WTC11 (cell line): ENCODE data around the gene FOXS1. TPM values are rescaled to one million over a fixed set of nuclear protein-coding genes. Genes with fewer than 3 reads are reported as not detected.

Source experiments
- ATAC-seq: fragments of 200-7000 bp; cut with Tn5 transposase; 2 replicates; pipeline ENCODE4 v1.10.0; 2021; ENCODE audit warnings: mild to moderate bottlenecking, moderate library complexity
- CTCF ChIA-PET: fragments of 300-600 bp; sonication (Branson Sonifier 250); formaldehyde crosslinking; loops from one replicate; lab custom pipeline; 2021; ENCODE audit warnings: antibody characterized with exemption; lab: Charles Lee
- POLR2A ChIA-PET: fragments of 350-600 bp; sonication (Branson Sonifier 250); formaldehyde crosslinking; loops from one replicate; lab custom pipeline; 2021; ENCODE audit warnings: antibody characterized with exemption; lab: Charles Lee
- DNase-seq: peaks from one replicate; pipeline ENCODE4 v3.0.0; 2021; ENCODE audit warnings: low spot score
- H3K27ac Mint-ChIP-seq: 2 replicates; pipeline ENCODE4 v1.8.0; 2021; ENCODE audit warnings: mixed read lengths
- H3K27me3 Mint-ChIP-seq: 2 replicates; pipeline ENCODE4 v1.8.0; 2021; ENCODE audit warnings: low read depth, mild to moderate bottlenecking, moderate library complexity, mixed read lengths
- H3K36me3 Mint-ChIP-seq: 2 replicates; pipeline ENCODE4 v1.8.0; 2021; ENCODE audit warnings: mixed read lengths
- H3K4me1 Mint-ChIP-seq: 2 replicates; pipeline ENCODE4 v1.8.0; 2022; ENCODE audit warnings: mixed read lengths
- H3K4me3 Mint-ChIP-seq: 2 replicates; pipeline ENCODE4 v1.8.0; 2021; ENCODE audit warnings: mild to moderate bottlenecking, moderate library complexity, mixed read lengths
- H3K9me3 Mint-ChIP-seq: 2 replicates; pipeline ENCODE4 v1.8.0; 2021; ENCODE audit warnings: mixed read lengths
- E2F4 ChIP-seq: sonication (generic); formaldehyde crosslinking; IDR thresholded peaks from 2 replicates; pipeline ENCODE4 v1.8.1; 2022; ENCODE audit warnings: low read depth, mild to moderate bottlenecking, moderate library complexity, missing genetic modification reagents, borderline replicate concordance
- E2F5 ChIP-seq: sonication (generic); formaldehyde crosslinking; IDR thresholded peaks from 2 replicates; pipeline ENCODE4 v1.8.1; 2022; ENCODE audit warnings: mild to moderate bottlenecking, moderate library complexity, missing genetic modification reagents
- ELF4 ChIP-seq: sonication (generic); formaldehyde crosslinking; IDR thresholded peaks from 2 replicates; pipeline ENCODE4 v1.8.1; 2022; ENCODE audit warnings: low read depth, mild to moderate bottlenecking, moderate library complexity, missing genetic modification reagents
- EMX1 ChIP-seq: fragments of 250-450 bp; sonication (Bioruptor Pico); IDR thresholded peaks from 2 replicates; pipeline ENCODE4 v1.8.0; 2021; ENCODE audit warnings: mild to moderate bottlenecking
- ETV6 ChIP-seq: sonication (generic); formaldehyde crosslinking; IDR thresholded peaks from 2 replicates; pipeline ENCODE4 v1.8.1; 2022; ENCODE audit warnings: mild to moderate bottlenecking, missing genetic modification reagents
- GRHL2 ChIP-seq: fragments of 250-450 bp; sonication (Bioruptor Pico); IDR thresholded peaks from 2 replicates; pipeline ENCODE4 v1.8.0; 2022; ENCODE audit warnings: mild to moderate bottlenecking, moderate library complexity; ENCODE audit not compliant: insufficient replicate concordance, severe bottlenecking
- GTF2I ChIP-seq: fragments of 250-450 bp; sonication (Bioruptor Pico); conservative IDR thresholded peaks from 2 replicates; pipeline ENCODE4 v1.4.0; 2021; ENCODE audit warnings: mild to moderate bottlenecking
- JAZF1 ChIP-seq: fragments of 250-450 bp; sonication (Bioruptor Pico); IDR thresholded peaks from 2 replicates; pipeline ENCODE4 v1.9.0; 2021; ENCODE audit warnings: moderate library complexity, mild to moderate bottlenecking, inconsistent platforms
- JUN ChIP-seq: sonication (generic); formaldehyde crosslinking; IDR thresholded peaks from 2 replicates; pipeline ENCODE4 v1.8.0; 2023; ENCODE audit warnings: mild to moderate bottlenecking, missing genetic modification reagents
- NR3C1 ChIP-seq: sonication (generic); formaldehyde crosslinking; conservative IDR thresholded peaks from 2 replicates; pipeline ENCODE4 v1.8.1; 2023; ENCODE audit warnings: low read depth, mild to moderate bottlenecking, missing genetic modification reagents
- PRDM15 ChIP-seq: sonication (generic); formaldehyde crosslinking; IDR thresholded peaks from 2 replicates; pipeline ENCODE4 v1.8.0; 2022; ENCODE audit warnings: missing genetic modification reagents
- PREB ChIP-seq: sonication (generic); formaldehyde crosslinking; IDR thresholded peaks from 2 replicates; pipeline ENCODE4 v1.8.1; 2022; ENCODE audit warnings: mild to moderate bottlenecking, missing genetic modification reagents, moderate library complexity, borderline replicate concordance
- RELA ChIP-seq: sonication (generic); formaldehyde crosslinking; IDR thresholded peaks from 2 replicates; pipeline ENCODE4 v1.8.1; 2022; ENCODE audit warnings: missing genetic modification reagents, mild to moderate bottlenecking, borderline replicate concordance
- RORB ChIP-seq: fragments of 250-450 bp; sonication (Bioruptor Pico); IDR thresholded peaks from 2 replicates; pipeline ENCODE4 v1.9.0; 2021; ENCODE audit warnings: mild to moderate bottlenecking
- TEAD1 ChIP-seq: sonication (generic); formaldehyde crosslinking; IDR thresholded peaks from 2 replicates; pipeline ENCODE4 v1.8.0; 2022; ENCODE audit warnings: mild to moderate bottlenecking, missing genetic modification reagents
- ZMAT4 ChIP-seq: fragments of 250-450 bp; sonication (Bioruptor Pico); IDR thresholded peaks from 2 replicates; pipeline ENCODE4 v1.9.0; 2021; ENCODE audit warnings: mild to moderate bottlenecking
- ZNF138 ChIP-seq: sonication (generic); formaldehyde crosslinking; conservative IDR thresholded peaks from 2 replicates; pipeline ENCODE4 v1.8.1; 2022; ENCODE audit warnings: mild to moderate bottlenecking, moderate library complexity, missing genetic modification reagents
- ZNF219 ChIP-seq: sonication (generic); formaldehyde crosslinking; IDR thresholded peaks from 2 replicates; pipeline ENCODE4 v1.8.0; 2023; ENCODE audit warnings: missing genetic modification reagents, mild to moderate bottlenecking, borderline replicate concordance
- ZNF317 ChIP-seq: sonication (generic); formaldehyde crosslinking; IDR thresholded peaks from 2 replicates; pipeline ENCODE4 v1.8.1; 2023; ENCODE audit warnings: low read depth, mild to moderate bottlenecking, moderate library complexity, missing genetic modification reagents, borderline replicate concordance
- ZNF425 ChIP-seq: fragments of 250-450 bp; sonication (Bioruptor Pico); conservative IDR thresholded peaks from 2 replicates; pipeline ENCODE4 v1.9.0; 2021; ENCODE audit warnings: mild to moderate bottlenecking
- ZSCAN18 ChIP-seq: fragments of 250-450 bp; sonication (Bioruptor Pico); IDR thresholded peaks from 2 replicates; pipeline ENCODE4 v2.1.2; 2022; ENCODE audit warnings: mild to moderate bottlenecking, moderate library complexity
- total RNA-seq: library from RNA; stranded (reverse); gene quantifications from 3 replicates; pipeline ENCODE4 v1.2.3, GENCODE V29; 2021

FOXS1 gene
- total RNA-seq, 1 experiment from 2014 or later: not detected

GRCh38 chr20:31837896-31838397 is 7.5 kb downstream of the FOXS1 start:
- ATAC-seq: no peak
- TF ChIP-seq ZSCAN18 (CRISPR knock-in tag) (no peak), JUN (CRISPR knock-in tag) (0 out of 2 replicates have a peak, but pooled peaks have one; percentile 19)
- no peaks in the 10 kb centered on the region for H3K9me3 Mint-ChIP-seq
- H3K27ac Mint-ChIP-seq: no peak overlapping the region
- H3K4me1 Mint-ChIP-seq: peaks cover 27% of the 10 kb centered on the region
- ChIA-PET POLR2A (interaction anchor here (0.5 kb wide), 2 partner anchors 505 to 1624 kb away, joined by 3 to 5 read pairs; no protein-coding TSS in a partner anchor), CTCF (interaction anchor here (0.7 to 5.7 kb wide), 8 partner anchors 8 to 279 kb away, joined by 3 to 70 read pairs (median 4); partner anchors contain the start of genes FOXS1 and PDRG1)
- H3K36me3 Mint-ChIP-seq: no peaks in the 10 kb centered on the region
- no peak for DNase-seq
- no peak overlapping the region for H3K4me3 Mint-ChIP-seq
- H3K27me3 Mint-ChIP-seq: no peaks in the 10 kb centered on the region

- H3K36me3 Mint-ChIP-seq: no peaks in the 10 kb centered on the region
- no peaks in the 10 kb centered on the region for H3K27me3 Mint-ChIP-seq
- no peak overlapping the region for H3K4me3 Mint-ChIP-seq
- TF ChIP-seq ZNF317 (no peak), JAZF1 (CRISPR knock-in tag) (no peak), ZNF138 (CRISPR knock-in tag) (no peak), NR3C1 (no peak), E2F5 (no peak), GTF2I (no peak), RELA (no peak), TEAD1 (no peak), GRHL2 (no peak), ETV6 (CRISPR knock-in tag) (no peak), RORB (CRISPR knock-in tag) (no peak), ZMAT4 (CRISPR knock-in tag) (no peak), ELF4 (CRISPR knock-in tag) (no peak), E2F4 (CRISPR knock-in tag) (no peak), ZNF219 (CRISPR knock-in tag) (no peak), ZNF425 (CRISPR knock-in tag) (no peak), EMX1 (CRISPR knock-in tag) (no peak), PREB (no peak), PRDM15 (CRISPR knock-in tag) (no peak)
- TF ChIP-seq, all 79 proteins: peak for 0
- Mint-ChIP-seq H3K4me1 (peaks cover 19% of the 10 kb centered on the region; the same call in 1 of the 2 replicates), H3K9me3 (no peaks in the 10 kb centered on the region), H3K27ac (no peak overlapping the region)
- CTCF ChIA-PET: interaction anchor here (0.7 to 5.7 kb wide), 10 partner anchors 9 to 280 kb away, joined by 3 to 70 read pairs (median 4); partner anchors contain the start of gene FOXS1
- ATAC-seq (no peak), DNase-seq (no peak)
- POLR2A ChIA-PET: interaction anchor here (0.6 kb wide), 1 partner anchor 241 kb away, joined by 3 read pairs; no protein-coding TSS in a partner anchor
These were observed 8.4 kb downstream of the FOXS1 start for GRCh38 chr20:31836853-31837608.
